Measurements from ENCODE around the gene JTB.

Gene JTB

GRCh38 chr1:153954826-153955225 is 22.6 kb downstream of the JTB start:
- DNase-seq (ENCODE audit: low read depth in 2 of 2), result no peak

- no peak for DNase-seq (ENCODE audit: low read depth in 2 of 2)
These were observed 23.6 kb downstream of the JTB start for GRCh38 chr1:153953859-153954365.

GRCh38 chr1:153951801-153952200 is 25.7 kb downstream of the JTB start:
- no peak for DNase-seq (ENCODE audit: low read depth in 2 of 2)

- DNase-seq (ENCODE audit: low read depth in 2 of 2), result no peak
These were observed 26.3 kb downstream of the JTB start for GRCh38 chr1:153951183-153951582.

GRCh38 chr1:153946622-153947241 is 30.7 kb downstream of the JTB start, which contains the start of gene DENND4B:
TSS of gene DENND4B (minus strand) at chr1:153946718. CDS start at chr1:153944374, 2,344 bp downstream.
- no peak for DNase-seq (ENCODE audit: low read depth in 2 of 2)

DNA sequence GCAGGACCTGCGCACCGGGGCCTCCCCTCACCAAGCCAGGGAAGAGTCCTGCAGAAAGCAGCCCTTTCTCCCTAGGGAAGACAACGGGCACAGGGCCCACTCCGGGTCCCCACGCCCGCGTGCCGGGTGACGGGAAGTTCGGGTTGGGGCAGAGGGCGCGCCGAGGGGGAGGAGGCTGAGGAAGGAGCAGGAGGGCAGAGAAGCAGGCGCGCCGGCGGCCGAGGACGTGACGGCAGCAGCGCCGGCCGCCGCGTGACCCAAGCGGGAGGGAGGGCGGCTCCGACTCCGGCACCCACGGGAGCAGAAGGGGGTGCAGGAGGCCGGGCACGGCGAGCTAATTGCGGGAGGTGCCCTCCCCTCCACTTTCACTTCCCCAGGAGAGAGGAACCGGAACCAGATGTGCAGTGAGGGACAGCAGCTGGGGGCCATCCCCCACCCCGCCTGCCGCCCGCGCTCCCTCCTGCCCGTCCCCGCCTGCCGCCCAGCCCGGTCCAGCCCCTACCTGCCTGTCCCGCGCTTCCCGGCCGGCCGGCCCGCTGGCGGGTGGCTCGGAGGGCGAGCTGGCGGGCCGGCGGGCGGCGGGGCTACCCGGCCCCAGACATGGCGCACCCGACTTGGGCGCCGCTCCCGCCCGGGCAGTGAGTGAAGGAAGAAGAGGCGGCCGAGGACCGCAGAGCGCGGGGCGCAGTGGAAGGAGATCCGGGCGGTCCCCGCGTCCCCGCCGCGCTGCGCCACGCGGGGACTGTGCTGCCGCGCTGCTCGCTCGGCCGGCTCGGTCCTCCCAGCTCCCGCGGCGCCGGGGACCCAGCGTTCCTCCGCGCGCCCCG is 31.5 kb downstream of the JTB start:
- DNase-seq (ENCODE audit: low read depth in 2 of 2), result no peak

DNA sequence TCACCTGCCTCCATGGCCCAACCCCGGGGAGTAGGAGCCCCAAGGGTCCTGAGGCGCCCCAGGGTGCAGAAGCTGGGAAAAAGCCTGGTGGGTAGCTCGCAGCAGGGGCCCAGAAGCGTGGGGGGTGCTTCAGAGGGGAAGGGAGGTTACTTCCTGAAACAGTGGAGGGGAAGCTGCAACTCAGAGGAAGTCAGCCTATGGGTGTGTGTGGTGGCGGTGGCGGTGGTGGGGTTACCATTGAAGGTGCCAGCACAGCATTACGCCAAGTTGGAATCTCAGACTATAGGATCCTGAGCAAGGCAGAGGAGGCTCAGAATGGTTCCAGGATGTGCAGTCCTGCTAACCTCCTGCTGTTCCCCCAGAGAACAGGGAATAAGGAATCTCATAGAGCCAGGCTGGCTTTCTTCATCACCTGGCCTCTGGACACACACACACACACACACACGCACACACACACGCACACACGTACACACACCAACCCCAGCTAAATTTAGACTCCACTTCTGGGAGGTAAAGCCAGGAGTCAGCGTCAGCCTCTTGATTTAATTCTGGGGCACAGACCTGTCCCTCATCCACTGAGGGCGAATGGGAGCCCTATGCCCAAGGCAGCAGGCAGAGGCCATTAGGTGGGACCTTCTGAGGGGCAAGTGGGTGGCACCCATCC is 32.2 kb downstream of the JTB start:
- DNase-seq (ENCODE audit: low read depth in 2 of 2), result no peak

GRCh38 chr1:153944827-153945117 is 32.7 kb downstream of the JTB start:
- no peak for DNase-seq (ENCODE audit: low read depth in 2 of 2)

- no peak for DNase-seq (ENCODE audit: low read depth in 2 of 2)
These were observed 33.3 kb downstream of the JTB start for GRCh38 chr1:153944005-153944826.

GRCh38 chr1:153942766-153943549 is 34.5 kb downstream of the JTB start:
- DNase-seq (ENCODE audit: low read depth in 2 of 2), result no peak

GRCh38 chr1:153941826-153942725 is 35.4 kb downstream of the JTB start:
- no peak for DNase-seq (ENCODE audit: low read depth in 2 of 2)

DNA sequence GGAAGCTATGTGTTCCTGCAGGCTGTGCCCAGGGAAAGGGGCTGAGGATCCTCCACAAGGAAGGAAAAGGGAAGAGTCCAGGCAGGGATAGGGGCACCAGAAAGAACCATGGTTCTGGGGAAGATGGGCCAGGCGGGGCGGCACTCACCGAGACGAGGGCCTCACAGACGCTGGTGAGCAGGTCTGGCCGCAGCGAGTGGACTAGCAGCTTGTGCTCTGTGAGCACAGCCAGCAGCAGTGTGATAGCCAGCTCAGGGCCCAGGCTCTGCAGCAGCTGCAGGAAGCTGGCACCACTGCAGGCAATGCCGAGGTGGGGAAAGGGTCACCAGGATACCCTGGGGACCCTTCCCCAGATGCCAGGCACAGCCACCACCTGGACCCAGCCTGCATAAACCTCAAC is 36.7 kb downstream of the JTB start:
- DNase-seq (ENCODE audit: low read depth in 2 of 2), result no peak

- no peak for DNase-seq (ENCODE audit: low read depth in 2 of 2)
These were observed 38.0 kb downstream of the JTB start for GRCh38 chr1:153939476-153939875.

- DNase-seq (ENCODE audit: low read depth in 2 of 2), result no peak
These were observed 38.5 kb downstream of the JTB start for GRCh38 chr1:153938996-153939395.

DNA sequence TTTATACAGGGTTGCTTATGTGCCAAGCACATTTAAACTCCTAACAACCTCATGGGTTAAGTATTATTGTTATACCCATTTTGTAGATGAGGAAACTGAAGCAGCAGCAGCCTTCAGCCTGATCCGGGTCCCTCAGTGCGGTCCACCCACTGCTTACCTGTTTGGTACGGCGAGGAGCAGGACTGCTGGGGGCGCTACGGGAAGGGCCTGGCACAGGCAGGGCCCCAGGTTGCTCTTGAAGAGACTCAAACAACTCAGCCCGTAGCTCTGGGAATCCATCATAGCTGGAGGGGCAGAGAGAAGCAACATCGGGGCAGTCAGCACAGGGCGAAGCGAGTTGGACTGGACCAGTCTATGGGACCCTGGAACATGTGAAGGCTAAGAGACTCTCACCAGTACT is 40.1 kb downstream of the JTB start:
- DNase-seq (ENCODE audit: low read depth in 2 of 2), result no peak

GRCh38 chr1:153936011-153936802 is 41.3 kb downstream of the JTB start:
- no peak for DNase-seq (ENCODE audit: low read depth in 2 of 2)

DNA sequence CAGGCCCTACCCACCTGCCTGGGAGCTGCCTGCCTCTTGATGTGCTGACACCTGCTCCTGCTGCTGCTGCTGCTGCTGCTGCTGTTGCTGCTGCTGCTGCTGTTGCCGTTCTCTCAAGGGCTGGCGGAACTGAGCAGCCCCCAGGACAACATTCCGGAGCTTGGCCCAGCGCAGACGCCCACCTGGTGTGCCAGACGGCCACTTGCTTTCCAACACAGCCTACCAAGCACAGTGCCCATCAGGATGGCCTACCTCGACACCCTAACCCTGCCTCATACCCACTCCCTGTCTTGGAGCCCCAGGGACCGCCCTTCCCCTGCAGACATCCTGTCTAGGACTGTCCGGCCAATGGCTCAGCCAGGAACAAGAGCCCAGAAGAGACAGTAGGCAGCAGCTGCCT is 42.7 kb downstream of the JTB start:
- no peak for DNase-seq (ENCODE audit: low read depth in 2 of 2)

GRCh38 chr1:153933955-153934354 is 43.5 kb downstream of the JTB start:
- DNase-seq (ENCODE audit: low read depth in 2 of 2), result no peak

- no peak for DNase-seq (ENCODE audit: low read depth in 2 of 2)
These were observed 44.0 kb downstream of the JTB start for GRCh38 chr1:153933430-153933829.

All from fibroblast of skin of left biceps (primary cell).